Activated naive CD4-positive, alpha-beta T cell treated with anti-CD3 and anti-CD28 coated beads for 36 hours (primary cell): ENCODE results near the gene CHPF2. TPM values are rescaled to one million over a fixed set of nuclear protein-coding genes. Genes with fewer than 3 reads are reported as not detected.

ENCODE experiments used
- CTCF ChIA-PET: fragments of 350-600 bp; sonication (Branson Sonifier 250); formaldehyde crosslinking; loops from one replicate; lab custom pipeline; 2021; ENCODE audit warnings: antibody characterized with exemption; lab: Charles Lee
- DNase-seq: peaks from one replicate; pipeline ENCODE4 v3.0.0-alpha.2; 2020
- H3K27ac Mint-ChIP-seq: one replicate; pipeline ENCODE4 v1.8.0; 2021; ENCODE audit warnings: mild to moderate bottlenecking, mixed read lengths
- H3K27me3 Mint-ChIP-seq: one replicate; pipeline ENCODE4 v1.8.0; 2021; ENCODE audit warnings: low read depth, mixed read lengths
- H3K36me3 Mint-ChIP-seq: one replicate; pipeline ENCODE4 v1.8.0; 2021; ENCODE audit warnings: low read depth, mixed read lengths
- H3K4me1 Mint-ChIP-seq: one replicate; pipeline ENCODE4 v1.8.0; 2021; ENCODE audit warnings: low read depth, mixed read lengths
- H3K4me3 Mint-ChIP-seq: one replicate; pipeline ENCODE4 v1.8.0; 2021; ENCODE audit warnings: mild to moderate bottlenecking, moderate library complexity, mixed read lengths
- H3K9me3 Mint-ChIP-seq: one replicate; pipeline ENCODE4 v1.8.0; 2021; ENCODE audit warnings: mixed read lengths
- intact Hi-C: fragments of 100-400 bp; cut with micrococcal nuclease; formaldehyde crosslinking; loops from one replicate; pipeline ENCODE4 v1.15.1; 2023
- total RNA-seq, 2 experiments: library from RNA; stranded (reverse); gene quantifications; one replicate each; pipeline ENCODE4 v1.2.3, GENCODE V29; 2021

The CHPF2 gene
- total RNA-seq, 2 experiments from 2014 or later: 21.0 TPM

DNA sequence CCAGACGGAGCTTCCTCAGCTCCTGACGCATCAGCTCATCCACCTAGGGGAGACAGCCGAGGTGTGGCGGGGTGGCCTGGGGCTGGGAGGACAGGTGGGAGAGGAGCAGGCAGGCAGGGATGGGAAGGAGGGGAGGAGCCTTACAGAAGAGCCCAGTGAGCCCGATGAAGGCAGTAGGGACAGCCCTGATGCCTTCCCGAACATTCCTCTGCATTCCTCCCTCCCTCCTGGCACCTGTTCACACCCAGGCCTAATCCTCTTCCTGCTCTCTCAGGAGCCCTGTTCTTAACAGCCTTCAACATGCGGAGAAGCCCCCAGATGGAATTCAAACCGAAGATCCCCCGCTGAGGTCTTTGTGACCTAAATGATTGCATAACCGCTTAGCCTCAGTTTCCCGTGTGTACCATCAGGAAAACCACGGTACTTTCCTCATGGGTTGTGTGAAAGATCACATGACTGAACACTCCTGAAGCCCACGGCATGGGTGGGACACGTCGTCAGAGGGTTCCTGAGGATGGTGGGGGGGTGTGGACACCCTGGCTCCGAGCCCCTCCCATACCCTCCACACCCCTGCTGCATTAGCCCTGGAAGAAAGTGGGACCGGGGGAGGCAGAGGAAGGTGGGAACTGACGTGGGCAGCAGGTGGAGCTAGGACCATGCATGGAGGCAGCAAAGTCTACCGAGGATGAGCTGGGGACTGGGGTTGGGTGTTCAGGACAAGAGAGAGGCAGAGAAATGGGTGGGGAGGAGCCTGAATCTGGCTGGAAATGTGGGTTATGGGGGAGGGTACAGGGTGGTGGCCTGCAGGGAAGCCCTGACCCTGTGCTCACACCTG is 36.5 kb upstream of the CHPF2 start:
- CTCF ChIA-PET: interaction anchor here (1.0 kb wide), 1 partner anchor 47 kb away, joined by 3 read pairs; no protein-coding TSS in a partner anchor

GRCh38 chr7:151197932-151198331 is 34.4 kb upstream of the CHPF2 start:
- Mint-ChIP-seq H3K36me3 (no peaks in the 10 kb centered on the region), H3K9me3 (no peaks in the 10 kb centered on the region), H3K27ac (no peak overlapping the region), H3K4me3 (no peak overlapping the region), H3K27me3 (peaks cover 4% of the 10 kb centered on the region), H3K4me1 (no peaks in the 10 kb centered on the region)
- intact Hi-C loops: no loop called here
- CTCF ChIA-PET: no interaction called here
- no peak for DNase-seq

More for the DNA sequence above, 36.5 kb upstream of the CHPF2 start:
- no peaks in the 10 kb centered on the region for H3K27me3 Mint-ChIP-seq
- intact Hi-C loops: no loop called here
- no peaks in the 10 kb centered on the region for H3K4me1 Mint-ChIP-seq
- H3K9me3 Mint-ChIP-seq: no peaks in the 10 kb centered on the region
- no peaks in the 10 kb centered on the region for H3K36me3 Mint-ChIP-seq
- H3K27ac Mint-ChIP-seq: no peak overlapping the region
- no peak for DNase-seq
- no peak overlapping the region for H3K4me3 Mint-ChIP-seq

DNA sequence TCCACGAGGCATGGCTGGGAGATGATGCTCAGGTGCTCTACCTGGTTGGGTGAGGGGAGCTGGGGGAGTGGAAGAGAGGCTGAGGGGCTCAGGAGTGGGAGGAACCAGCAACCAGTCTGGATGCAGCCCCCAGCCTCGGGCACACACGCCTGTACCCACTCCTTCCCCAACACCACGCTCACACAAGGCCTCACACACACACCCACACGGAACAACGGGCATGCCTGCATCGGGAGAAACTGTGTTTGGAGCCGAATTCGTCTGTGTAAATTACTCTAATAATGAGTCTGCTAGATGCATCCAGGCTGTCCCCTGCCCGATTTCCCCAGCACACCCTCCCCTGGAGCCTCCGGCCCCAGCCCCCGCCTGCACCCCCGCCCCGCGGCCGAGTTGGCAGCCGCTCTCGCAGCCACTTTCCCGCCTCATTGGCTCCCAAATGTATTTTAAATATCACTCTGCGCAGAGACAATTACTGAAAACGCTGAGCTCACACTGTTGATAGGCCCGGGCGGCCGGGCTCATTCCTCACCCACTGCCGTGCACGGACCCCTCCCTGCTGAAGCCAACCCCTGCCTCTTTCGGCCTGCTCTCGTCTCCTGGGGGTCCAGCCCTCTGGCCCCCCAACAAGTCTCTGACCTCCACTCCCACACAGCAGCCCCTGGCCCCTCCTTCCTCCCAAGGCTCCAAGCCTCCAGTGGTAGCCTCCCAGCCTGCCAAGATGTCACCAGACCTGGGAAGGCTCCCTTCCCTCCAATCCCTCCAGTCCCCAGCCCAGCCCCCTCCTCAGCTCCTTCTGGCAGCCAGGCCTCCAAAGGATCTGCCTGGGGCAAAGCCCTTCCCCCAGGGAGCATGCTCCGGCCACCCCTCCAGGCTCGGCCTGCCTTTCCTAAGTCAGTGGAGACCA is 33.1 kb upstream of the CHPF2 start:
- peaks cover 4% of the 10 kb centered on the region for H3K27me3 Mint-ChIP-seq
- no peak for DNase-seq
- intact Hi-C loops: no loop called here
- H3K4me1 Mint-ChIP-seq: no peaks in the 10 kb centered on the region
- H3K4me3 Mint-ChIP-seq: no peak overlapping the region
- H3K36me3 Mint-ChIP-seq: no peaks in the 10 kb centered on the region
- H3K27ac Mint-ChIP-seq: no peak overlapping the region
- H3K9me3 Mint-ChIP-seq: no peaks in the 10 kb centered on the region
- CTCF ChIA-PET: interaction anchor here (0.6 kb wide), 1 partner anchor 27 kb away, joined by 4 read pairs; no protein-coding TSS in a partner anchor

DNA sequence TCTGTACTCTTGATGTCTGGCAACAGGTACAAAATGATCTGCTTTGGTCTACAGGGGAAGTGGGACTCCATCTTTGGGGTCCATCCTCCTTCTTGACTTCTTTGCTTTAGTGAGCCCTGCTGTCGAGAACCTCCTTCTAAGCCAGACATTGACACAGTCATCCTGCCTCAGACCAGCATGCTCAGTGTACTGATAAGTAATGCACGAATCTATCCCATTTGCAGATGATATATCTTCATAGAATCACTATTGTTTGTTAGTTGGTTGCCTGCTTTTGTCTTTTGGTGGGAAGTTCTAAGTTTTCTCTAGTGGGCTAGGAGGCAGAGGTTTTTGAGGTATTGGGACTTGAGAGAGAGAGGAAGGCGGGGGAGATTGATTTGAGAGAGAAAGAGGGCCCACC is 30.9 kb upstream of the CHPF2 start:
- CTCF ChIA-PET: no interaction called here
- peaks cover 7% of the 10 kb centered on the region for H3K27me3 Mint-ChIP-seq
- no peak overlapping the region for H3K4me3 Mint-ChIP-seq
- no peak for DNase-seq
- no peak overlapping the region for H3K27ac Mint-ChIP-seq
- H3K4me1 Mint-ChIP-seq: peaks cover 2% of the 10 kb centered on the region
- no peaks in the 10 kb centered on the region for H3K36me3 Mint-ChIP-seq
- H3K9me3 Mint-ChIP-seq: no peaks in the 10 kb centered on the region
- intact Hi-C loops: no loop called here

DNA sequence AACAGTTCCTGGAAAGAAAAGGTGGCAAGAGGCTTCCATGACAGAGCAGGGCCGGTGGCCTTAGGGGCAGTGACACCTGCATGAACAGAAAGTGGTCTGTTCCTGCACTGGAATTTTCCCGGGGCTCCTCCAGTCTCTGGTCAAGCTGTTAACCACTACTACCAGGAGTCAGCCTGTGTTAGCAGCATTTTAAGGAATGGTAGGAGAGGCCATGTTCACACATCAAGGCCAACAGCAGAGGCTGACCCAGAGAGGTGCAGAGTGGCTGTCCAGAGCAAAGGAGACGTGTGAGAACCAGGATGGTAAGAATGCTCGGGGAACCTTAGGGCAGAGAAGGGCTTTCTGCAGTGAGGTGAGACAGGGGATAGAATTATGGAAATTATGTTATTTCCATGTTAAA is 30.5 kb upstream of the CHPF2 start:
- peaks cover 7% of the 10 kb centered on the region for H3K27me3 Mint-ChIP-seq
- no peak overlapping the region for H3K4me3 Mint-ChIP-seq
- H3K36me3 Mint-ChIP-seq: no peaks in the 10 kb centered on the region
- H3K27ac Mint-ChIP-seq: no peak overlapping the region
- DNase-seq: no peak
- H3K9me3 Mint-ChIP-seq: no peaks in the 10 kb centered on the region
- intact Hi-C loops: no loop called here
- CTCF ChIA-PET: no interaction called here
- peaks cover 5% of the 10 kb centered on the region for H3K4me1 Mint-ChIP-seq

GRCh38 chr7:151202836-151203235 is 29.4 kb upstream of the CHPF2 start:
- Mint-ChIP-seq H3K27me3 (peaks cover 7% of the 10 kb centered on the region), H3K4me1 (peaks cover 16% of the 10 kb centered on the region), H3K4me3 (no peak overlapping the region), H3K36me3 (no peaks in the 10 kb centered on the region), H3K9me3 (no peaks in the 10 kb centered on the region), H3K27ac (no peak overlapping the region)
- intact Hi-C loops: no loop called here
- no peak for DNase-seq
- CTCF ChIA-PET: no interaction called here

GRCh38 chr7:151204383-151205032 is 27.8 kb upstream of the CHPF2 start:
- Mint-ChIP-seq H3K27ac (no peak overlapping the region), H3K27me3 (peaks cover 7% of the 10 kb centered on the region), H3K9me3 (no peaks in the 10 kb centered on the region), H3K36me3 (no peaks in the 10 kb centered on the region), H3K4me3 (no peak overlapping the region), H3K4me1 (peaks cover 17% of the 10 kb centered on the region)
- intact Hi-C loops: no loop called here
- no peak for DNase-seq
- CTCF ChIA-PET: no interaction called here

GRCh38 chr7:151205730-151206129 is 26.6 kb upstream of the CHPF2 start:
- Mint-ChIP-seq H3K4me1 (peaks cover 17% of the 10 kb centered on the region), H3K36me3 (no peaks in the 10 kb centered on the region), H3K27ac (no peak overlapping the region), H3K4me3 (no peak overlapping the region), H3K9me3 (no peaks in the 10 kb centered on the region), H3K27me3 (peaks cover 7% of the 10 kb centered on the region)
- no peak for DNase-seq
- CTCF ChIA-PET: interaction anchor here (1.1 to 2.1 kb wide), 3 partner anchors 39 to 242 kb away, joined by 3 to 5 read pairs (median 4); no protein-coding TSS in a partner anchor
- intact Hi-C loops: no loop called here

DNA sequence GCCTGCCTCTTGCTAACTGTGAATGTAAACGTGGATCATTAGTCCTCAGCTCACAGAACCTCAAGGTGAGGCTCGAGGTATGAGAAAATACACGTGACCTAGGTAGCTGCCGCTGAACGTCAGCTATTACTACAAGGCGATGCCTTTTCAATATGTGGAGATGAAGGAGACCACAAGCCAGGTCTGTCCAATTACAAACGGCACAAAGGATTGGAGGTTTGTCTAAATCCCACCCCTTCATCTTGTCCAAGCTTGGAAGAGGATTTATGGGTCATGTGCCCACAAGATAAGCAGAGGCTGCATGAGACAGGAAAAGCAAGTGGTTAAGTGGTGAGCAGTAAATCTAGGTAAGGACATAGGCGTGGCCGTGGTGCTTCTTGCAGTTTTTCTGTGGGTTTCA is 25.4 kb upstream of the CHPF2 start:
- DNase-seq: no peak
- Mint-ChIP-seq H3K9me3 (no peaks in the 10 kb centered on the region), H3K4me1 (peaks cover 17% of the 10 kb centered on the region), H3K36me3 (no peaks in the 10 kb centered on the region), H3K4me3 (no peak overlapping the region), H3K27ac (no peak overlapping the region), H3K27me3 (peaks cover 2% of the 10 kb centered on the region)
- CTCF ChIA-PET: interaction anchor here (1.1 to 2.1 kb wide), 2 partner anchors 37 to 243 kb away, joined by 3 to 5 read pairs; no protein-coding TSS in a partner anchor
- intact Hi-C loops: no loop called here

- no peak overlapping the region for H3K27ac Mint-ChIP-seq
- H3K27me3 Mint-ChIP-seq: peaks cover 2% of the 10 kb centered on the region
- no peak for DNase-seq
- no peaks in the 10 kb centered on the region for H3K36me3 Mint-ChIP-seq
- no peak overlapping the region for H3K4me3 Mint-ChIP-seq
- intact Hi-C loops: no loop called here
- no peaks in the 10 kb centered on the region for H3K9me3 Mint-ChIP-seq
- H3K4me1 Mint-ChIP-seq: peaks cover 17% of the 10 kb centered on the region
- CTCF ChIA-PET: interaction anchor here (0.9 to 2.1 kb wide), 2 partner anchors 37 kb away, joined by 3 to 5 read pairs; no protein-coding TSS in a partner anchor
These were observed 25.0 kb upstream of the CHPF2 start for GRCh38 chr7:151207315-151207714.

DNA sequence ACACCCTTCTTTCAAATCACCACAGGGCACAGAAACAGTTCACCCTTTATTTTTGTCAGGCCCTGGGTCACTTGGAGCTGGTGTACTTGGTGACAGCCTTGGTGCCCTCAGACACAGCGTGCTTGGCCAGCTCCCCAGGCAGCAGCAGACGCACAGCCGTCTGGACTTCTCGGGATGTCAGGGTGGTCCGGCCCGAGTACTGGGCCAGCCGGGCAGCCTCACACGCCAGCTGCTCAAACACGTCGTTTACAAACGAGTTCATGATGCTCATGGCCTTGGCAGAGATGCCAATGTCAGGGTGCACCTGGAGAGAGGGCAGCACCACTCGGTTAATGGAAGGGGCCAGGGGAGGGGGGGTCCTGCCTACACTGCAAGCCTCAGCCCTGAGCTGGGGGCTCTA is 24.5 kb upstream of the CHPF2 start:
- CTCF ChIA-PET: interaction anchor here (0.9 kb wide), 1 partner anchor 36 kb away, joined by 3 read pairs; no protein-coding TSS in a partner anchor
- no peak overlapping the region for H3K4me3 Mint-ChIP-seq

More for the DNA sequence above, 24.5 kb upstream of the CHPF2 start:
- intact Hi-C loops: no loop called here
- Mint-ChIP-seq H3K4me1 (peaks cover 17% of the 10 kb centered on the region), H3K36me3 (no peaks in the 10 kb centered on the region), H3K9me3 (no peaks in the 10 kb centered on the region), H3K27me3 (peaks cover 2% of the 10 kb centered on the region), H3K27ac (no peak overlapping the region)
- DNase-seq: no peak
